Gastroesophageal sphincter (tissue), 4 donors: ENCODE results near the gene DHRS7C. TPM values are rescaled to one million over a fixed set of nuclear protein-coding genes. Genes with fewer than 3 reads are reported as not detected.

Experiments used
- ATAC-seq: fragments of 150-250 bp; one replicate; pipeline ENCODE4 v1.9.1; 2016; ENCODE audit warnings: mild to moderate bottlenecking, moderate library complexity
- H3K27ac ChIP-seq, 4 donors: fragments of 200-600 bp; sonication (generic) in 3 of 4; 1 replicate in 3 of 4; 2 replicates in 1 of 4; pipeline ENCODE4 v1.5.1; 2016 to 2019
- H3K27me3 ChIP-seq: fragments of 200-600 bp; sonication (generic); one replicate; pipeline ENCODE4 v1.5.1; 2019
- H3K36me3 ChIP-seq, 2 donors: fragments of 200-600 bp; sonication (generic); one replicate each; pipeline ENCODE4 v1.5.1; 2019; ENCODE audit warnings: control low read depth in 1 of 2
- H3K4me1 ChIP-seq, 3 donors: fragments of 200-600 bp; sonication (generic); 1 replicate in 2 of 3; 2 replicates in 1 of 3; pipeline ENCODE4 v1.5.1; 2016 to 2019; ENCODE audit warnings: control low read depth in 2 of 3
- H3K4me3 ChIP-seq, 2 donors: fragments of 200-600 bp; sonication (generic); one replicate each; pipeline ENCODE4 v1.5.1; 2019; ENCODE audit warnings: mild to moderate bottlenecking in 1 of 2, moderate library complexity in 1 of 2
- H3K9me3 ChIP-seq, 3 donors: fragments of 200-600 bp; sonication (generic); one replicate each; pipeline ENCODE4 v1.5.1; 2017 to 2019; ENCODE audit warnings: control low read depth in 2 of 3
- CTCF ChIP-seq, 4 experiments: fragments of 200-600 bp in 2 of 4; fragments of 450-650 bp in 2 of 4; sonication (generic) in 1 of 4; IDR thresholded peaks; one replicate each; pipeline ENCODE4 v1.5.1; 2017 to 2019; ENCODE audit warnings: antibody characterized with exemption in 4 of 4, mild to moderate bottlenecking in 2 of 4, moderate library complexity in 2 of 4
- EP300 ChIP-seq: sonication (generic); formaldehyde crosslinking; IDR thresholded peaks from one replicate; pipeline ENCODE4 v1.6.1; 2017; ENCODE audit warnings: antibody characterized with exemption, mild to moderate bottlenecking
- POLR2A ChIP-seq, 2 donors: fragments of 450-650 bp; IDR thresholded peaks; one replicate each; pipeline ENCODE4 v1.6.1; 2017; ENCODE audit warnings: antibody characterized with exemption in 2 of 2, mild to moderate bottlenecking in 2 of 2, moderate library complexity in 1 of 2
- POLR2AphosphoS5 ChIP-seq: sonication (generic); formaldehyde crosslinking; IDR thresholded peaks from one replicate; pipeline ENCODE4 v1.6.1; 2017; ENCODE audit warnings: antibody characterized with exemption
- WGBS, 2 donors: methylation state at CpG; one replicate each; pipeline ENCODE4 v1.1.5; 2018; ENCODE audit warnings: low coverage in 1 of 2; 5-methylcytosine and 5-hydroxymethylcytosine counted together
- total RNA-seq, 4 donors: library from RNA; depleted of rRNA; stranded (reverse); fragments of >200 nt; gene quantifications; one replicate each; pipeline ENCODE4 v1.1.0, GENCODE V29; 2016

The DHRS7C gene
- total RNA-seq, 4 donors from 2014 or later = not detected

GRCh38 chr17:9760266-9760665 is 31.1 kb downstream of the DHRS7C start:
- no peak for TF ChIP-seq POLR2AphosphoS5
- no peak for TF ChIP-seq CTCF (IDR thresholded peaks at IDR 0.05)
- TF ChIP-seq POLR2A (IDR thresholded peaks at IDR 0.05) = no peak
- TF ChIP-seq EP300 = no peak
- WGBS, 2 donors = 79% methylated on average over 1 of the region's 1 CpG; no CpG with 5 or more reads in 1 of the 2 donors
- Histone ChIP-seq H3K4me3 (no peak overlapping the region), H3K9me3 (peaks cover 0 to under 1% (median 0%) of the 10 kb centered on the region in 3 donors), H3K27me3 (no peaks in the 10 kb centered on the region), H3K4me1 (no peaks in the 10 kb centered on the region), H3K27ac (no peak overlapping the region), H3K36me3 (no peaks in the 10 kb centered on the region)
- ATAC-seq = no peak

GRCh38 chr17:9755083-9755482 is 36.3 kb downstream of the DHRS7C start:
- no peak for ATAC-seq
- 71 to 88% methylated on average over 3 of the region's 3 CpGs for WGBS, 2 donors

GRCh38 chr17:9750524-9750923 is 40.9 kb downstream of the DHRS7C start:
- Histone ChIP-seq H3K27me3 (no peaks in the 10 kb centered on the region), H3K4me1 (no peaks in the 10 kb centered on the region), H3K27ac (no peak overlapping the region), H3K4me3 (no peak overlapping the region), H3K9me3 (peaks cover 0 to 6% (median 0%) of the 10 kb centered on the region in 3 donors), H3K36me3 (no peaks in the 10 kb centered on the region)
- ATAC-seq = no peak
- WGBS, 2 donors = 8 to 41% methylated on average over 8 to 9 of the region's 9 CpGs
- no peak for TF ChIP-seq POLR2AphosphoS5
- no peak for TF ChIP-seq EP300
- TF ChIP-seq CTCF (IDR thresholded peaks at IDR 0.05) = no peak
- no peak for TF ChIP-seq POLR2A (IDR thresholded peaks at IDR 0.05)

More at GRCh38 chr17:9755083-9755482, 36.3 kb downstream of the DHRS7C start:
- Histone ChIP-seq H3K27me3 (no peaks in the 10 kb centered on the region), H3K4me1 (no peaks in the 10 kb centered on the region), H3K27ac (no peak overlapping the region), H3K9me3 (peaks cover 0 to 6% (median 0%) of the 10 kb centered on the region in 3 donors), H3K4me3 (no peak overlapping the region), H3K36me3 (no peaks in the 10 kb centered on the region)
- no peak for TF ChIP-seq POLR2A (IDR thresholded peaks at IDR 0.05)
- TF ChIP-seq CTCF (IDR thresholded peaks at IDR 0.05) = no peak
- no peak for TF ChIP-seq POLR2AphosphoS5
- TF ChIP-seq EP300 = no peak

- TF ChIP-seq POLR2A (IDR thresholded peaks at IDR 0.05) = no peak
- TF ChIP-seq CTCF (IDR thresholded peaks at IDR 0.05) = no peak
- no peak for TF ChIP-seq POLR2AphosphoS5
- ATAC-seq = no peak
Observed at GRCh38 chr17:9729735-9730420, 61.5 kb downstream of the DHRS7C start.

GRCh38 chr17:9729034-9729650 is 62.2 kb downstream of the DHRS7C start:
- Histone ChIP-seq H3K36me3 (no peaks in the 10 kb centered on the region), H3K27me3 (peaks cover 22% of the 10 kb centered on the region), H3K9me3 (no peaks in the 10 kb centered on the region), H3K27ac (no peak overlapping the region), H3K4me3 (no peak overlapping the region), H3K4me1 (no peaks in the 10 kb centered on the region)
- WGBS, 2 donors = 0% methylated on average over 2 of the region's 2 CpGs
- no peak for ATAC-seq
- TF ChIP-seq POLR2AphosphoS5 (no peak), CTCF (IDR thresholded peaks at IDR 0.05) (peak in 3 of 4 experiments; percentile 93 to 99 (median 98)), EP300 (no peak), POLR2A (IDR thresholded peaks at IDR 0.05) (no peak)

More at GRCh38 chr17:9729735-9730420, 61.5 kb downstream of the DHRS7C start:
- H3K4me1 ChIP-seq = no peaks in the 10 kb centered on the region
- 64 to 80% methylated on average over 8 to 10 of the region's 11 CpGs for WGBS, 2 donors
- no peak overlapping the region for H3K4me3 ChIP-seq
- no peaks in the 10 kb centered on the region for H3K36me3 ChIP-seq
- no peaks in the 10 kb centered on the region for H3K9me3 ChIP-seq
- H3K27me3 ChIP-seq = peaks cover 22% of the 10 kb centered on the region
- no peak overlapping the region for H3K27ac ChIP-seq
